A673 (cell line): ENCODE results near the gene TRAK1. TPM values are rescaled to one million over a fixed set of nuclear protein-coding genes. Genes with fewer than 3 reads are reported as not detected.

ENCODE experiments used
- BruUV-seq: library from RNA; stranded (reverse); fragments of 400-500 nt; replicated peaks from 2 replicates; lab custom pipeline; 2021; lab: Mats Ljungman, UMichigan
- CTCF ChIA-PET: fragments of 300-600 bp; sonication (Branson Sonifier 250); formaldehyde crosslinking; loops from one replicate; lab custom pipeline; 2022; ENCODE audit warnings: antibody characterized with exemption; lab: Charles Lee
- POLR2A ChIA-PET: fragments of 300-600 bp; sonication (Branson Sonifier 250); formaldehyde crosslinking; loops from one replicate; lab custom pipeline; 2022; ENCODE audit warnings: antibody characterized with exemption; ENCODE audit not compliant: low non-redundant PET; lab: Charles Lee
- DNase-seq: peaks from one replicate; pipeline ENCODE4 v3.0.0-alpha.2; 2015; ENCODE audit warnings: low spot score
- H3K27ac ChIP-seq: fragments of 200-600 bp; sonication (generic); 2 replicates; pipeline ENCODE4 v1.5.1; 2016; ENCODE audit warnings: mixed run types, low read depth, mild to moderate bottlenecking, mixed read lengths, antibody characterized with exemption, low read length; ENCODE audit not compliant: poor library complexity, severe bottlenecking
- H3K27me3 ChIP-seq: fragments of 200-600 bp; sonication (generic); replicated peaks from 2 replicates; pipeline ENCODE4 v1.6.1; 2017; ENCODE audit warnings: mixed run types, low read depth, mild to moderate bottlenecking, mixed read lengths, antibody characterized with exemption, low read length; ENCODE audit not compliant: insufficient read depth, poor library complexity
- H3K36me3 ChIP-seq: fragments of 200-600 bp; sonication (generic); 2 replicates; pipeline ENCODE4 v1.6.1; 2016; ENCODE audit warnings: mixed run types, mild to moderate bottlenecking, mixed read lengths, antibody characterized with exemption, low read length; ENCODE audit not compliant: insufficient read depth, poor library complexity, severe bottlenecking
- H3K4me1 ChIP-seq: fragments of 200-600 bp; sonication (generic); 2 replicates; pipeline ENCODE4 v1.6.1; 2017; ENCODE audit warnings: mixed run types, mild to moderate bottlenecking, mixed read lengths, antibody characterized with exemption, low read length; ENCODE audit not compliant: insufficient read depth, poor library complexity, severe bottlenecking
- H3K4me3 ChIP-seq: fragments of 200-600 bp; sonication (generic); 2 replicates; pipeline ENCODE4 v1.5.1; 2016; ENCODE audit warnings: low read depth, mixed run types, mild to moderate bottlenecking, mixed read lengths, low read length; ENCODE audit not compliant: poor library complexity, severe bottlenecking
- H3K9me3 ChIP-seq: fragments of 200-600 bp; sonication (generic); 2 replicates; pipeline ENCODE4 v1.6.1; 2016; ENCODE audit warnings: mixed run types, low read depth, mild to moderate bottlenecking, mixed read lengths, antibody characterized with exemption, low read length; ENCODE audit not compliant: poor library complexity, severe bottlenecking
- EZH2 ChIP-seq: fragments of 200-600 bp; sonication (generic); IDR thresholded peaks from 2 replicates; pipeline ENCODE4 v1.6.1; 2017; ENCODE audit warnings: borderline replicate concordance, low read depth, mild to moderate bottlenecking, mixed read lengths, antibody characterized with exemption, low read length; ENCODE audit not compliant: poor library complexity, severe bottlenecking
- intact Hi-C: fragments of 100-400 bp; cut with micrococcal nuclease; formaldehyde crosslinking; loops from one replicate; pipeline ENCODE4 v1.10.0; 2022; ENCODE audit not compliant: unreplicated experiment
- total RNA-seq: library from RNA; stranded (reverse); gene quantifications from 2 replicates; pipeline ENCODE4 v1.2.3, GENCODE V29; 2021
- TF ChIP-seq, protein P1 (sequence below): fragments of 300-800, 200-600 bp; sonication (generic); conservative IDR thresholded peaks from 2 replicates; pipeline ENCODE4 v1.5.1; 2017; ENCODE audit warnings: low read depth, mild to moderate bottlenecking, antibody characterized with exemption, low read length, moderate library complexity, mixed read lengths

The TRAK1 gene
- total RNA-seq, 1 experiment from 2014 or later = 16.3 TPM

DNA sequence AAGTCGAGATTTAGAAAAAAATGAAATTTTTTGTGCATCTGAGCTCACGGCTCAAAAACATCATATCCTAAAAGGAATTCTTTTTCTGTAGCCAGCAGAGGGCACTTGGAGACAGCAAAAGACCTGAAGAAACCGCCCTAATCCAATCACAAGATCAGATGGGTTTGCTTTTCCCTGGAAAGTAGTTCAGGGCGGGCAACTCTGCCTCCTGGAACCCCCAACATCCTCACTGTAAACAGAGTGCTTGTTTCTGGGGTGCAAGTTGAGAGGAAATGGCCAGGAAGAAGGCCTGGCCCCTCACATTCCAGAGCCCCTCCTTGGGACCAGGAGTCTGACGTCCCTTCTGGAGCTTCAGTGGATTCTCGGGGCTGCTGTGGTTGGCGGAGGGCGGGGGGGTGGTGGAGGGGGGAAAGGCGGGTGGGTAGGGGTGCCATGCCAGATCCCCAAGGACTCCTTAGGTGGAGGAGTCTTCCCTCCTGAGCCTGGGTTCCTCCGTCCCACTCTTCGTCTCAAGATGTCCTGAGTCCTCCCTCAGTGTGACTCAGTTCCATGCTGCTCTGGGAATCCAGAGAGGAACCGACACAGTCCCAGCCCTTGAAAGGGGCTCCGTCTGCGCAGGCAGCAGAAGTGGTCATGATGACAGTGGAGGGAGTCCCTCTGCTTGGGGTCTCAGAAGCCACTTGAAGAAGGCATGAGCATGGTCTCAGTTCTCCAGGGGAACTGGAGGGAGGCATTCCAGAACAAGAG, 139.0 kb downstream of the TRAK1 start:
- ChIA-PET POLR2A (no interaction called here), CTCF (interaction anchor here (0.6 to 1.7 kb wide), 2 partner anchors 213 to 222 kb away, joined by 7 to 10 read pairs; no protein-coding TSS in a partner anchor)
- no peaks in the 10 kb centered on the region for H3K9me3 ChIP-seq
- TF ChIP-seq, protein P1, sequence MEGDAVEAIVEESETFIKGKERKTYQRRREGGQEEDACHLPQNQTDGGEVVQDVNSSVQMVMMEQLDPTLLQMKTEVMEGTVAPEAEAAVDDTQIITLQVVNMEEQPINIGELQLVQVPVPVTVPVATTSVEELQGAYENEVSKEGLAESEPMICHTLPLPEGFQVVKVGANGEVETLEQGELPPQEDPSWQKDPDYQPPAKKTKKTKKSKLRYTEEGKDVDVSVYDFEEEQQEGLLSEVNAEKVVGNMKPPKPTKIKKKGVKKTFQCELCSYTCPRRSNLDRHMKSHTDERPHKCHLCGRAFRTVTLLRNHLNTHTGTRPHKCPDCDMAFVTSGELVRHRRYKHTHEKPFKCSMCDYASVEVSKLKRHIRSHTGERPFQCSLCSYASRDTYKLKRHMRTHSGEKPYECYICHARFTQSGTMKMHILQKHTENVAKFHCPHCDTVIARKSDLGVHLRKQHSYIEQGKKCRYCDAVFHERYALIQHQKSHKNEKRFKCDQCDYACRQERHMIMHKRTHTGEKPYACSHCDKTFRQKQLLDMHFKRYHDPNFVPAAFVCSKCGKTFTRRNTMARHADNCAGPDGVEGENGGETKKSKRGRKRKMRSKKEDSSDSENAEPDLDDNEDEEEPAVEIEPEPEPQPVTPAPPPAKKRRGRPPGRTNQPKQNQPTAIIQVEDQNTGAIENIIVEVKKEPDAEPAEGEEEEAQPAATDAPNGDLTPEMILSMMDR = peak; percentile 47
- no peak for TF ChIP-seq EZH2
- intact Hi-C loops = loop anchor here (1.0 kb wide), 1 partner anchor 213 kb away; no protein-coding TSS in a partner anchor
- H3K27me3 ChIP-seq = no peaks in the 10 kb centered on the region
- no peaks in the 10 kb centered on the region for H3K36me3 ChIP-seq
- H3K4me1 ChIP-seq = no peaks in the 10 kb centered on the region
- no TSS peak for BruUV-seq
- peak; percentile 52 for DNase-seq
- H3K27ac ChIP-seq = no peak overlapping the region
- no peak overlapping the region for H3K4me3 ChIP-seq

DNA sequence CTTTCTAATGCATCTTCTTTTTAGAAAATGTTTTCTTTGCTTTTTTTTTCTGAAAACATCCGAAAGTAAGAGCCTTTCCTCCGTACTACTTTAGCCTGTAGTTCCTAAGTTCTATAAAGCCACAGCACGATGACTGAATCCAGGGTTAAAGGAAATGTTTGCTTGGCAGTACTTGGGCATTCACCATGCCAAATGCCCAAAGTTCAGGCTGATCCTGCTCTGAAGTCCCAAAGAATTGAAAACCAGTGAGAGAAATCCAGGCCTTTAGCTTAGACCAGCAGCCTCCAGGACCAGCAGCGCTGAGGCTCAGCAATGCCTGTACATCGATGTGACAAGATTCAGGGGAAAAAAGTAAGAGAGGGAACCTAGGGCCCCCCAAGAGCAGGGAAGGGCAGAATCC, 139.7 kb downstream of the TRAK1 start:
- no peak for DNase-seq
- POLR2A ChIA-PET = no interaction called here
- intact Hi-C loops = loop anchor here (1.0 kb wide), 1 partner anchor 212 kb away; no protein-coding TSS in a partner anchor
- Histone ChIP-seq H3K4me1 (no peaks in the 10 kb centered on the region), H3K4me3 (no peak overlapping the region), H3K27me3 (no peaks in the 10 kb centered on the region), H3K36me3 (no peaks in the 10 kb centered on the region), H3K9me3 (no peaks in the 10 kb centered on the region), H3K27ac (no peak overlapping the region)
- CTCF ChIA-PET = no interaction called here
- BruUV-seq = no TSS peak
- no peak for TF ChIP-seq EZH2
- TF ChIP-seq, protein P1 = no peak

DNA sequence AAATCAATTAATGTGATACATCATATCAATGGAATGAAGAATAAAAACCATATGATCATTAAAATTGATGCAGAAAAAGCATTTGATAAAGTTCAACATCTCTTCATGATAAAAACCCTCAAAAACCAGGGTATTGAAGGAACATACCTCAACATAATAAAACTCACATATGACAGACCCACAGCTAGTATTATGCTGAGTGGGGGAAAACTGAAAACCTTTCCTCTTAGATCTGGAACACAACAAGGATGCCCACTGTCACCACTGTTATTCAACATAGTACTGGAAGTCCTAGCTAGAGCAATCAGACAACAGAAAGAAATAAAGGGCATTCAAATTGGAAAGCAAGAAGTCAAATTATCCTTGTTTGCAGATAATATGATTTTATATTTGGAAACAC, 144.4 kb downstream of the TRAK1 start:
- TF ChIP-seq, protein P1 = no peak
- TF ChIP-seq EZH2 = no peak
- Histone ChIP-seq H3K27me3 (no peaks in the 10 kb centered on the region), H3K36me3 (no peaks in the 10 kb centered on the region), H3K9me3 (no peaks in the 10 kb centered on the region), H3K27ac (no peak overlapping the region), H3K4me1 (no peaks in the 10 kb centered on the region), H3K4me3 (no peak overlapping the region)
- no peak for DNase-seq
- ChIA-PET POLR2A (no interaction called here), CTCF (no interaction called here)
- intact Hi-C loops = no loop called here
- no TSS peak for BruUV-seq
